HL-60/S4 (cell line): ENCODE measurements around the gene WDR27.
"Not testable (repeated sequence)": the region's sequence is repeated elsewhere in the genome, so short reads cannot be mapped to it uniquely, and the experiment has no call there.

Source experiments
- in situ Hi-C: fragments of 300-500 bp; cut with MboI; formaldehyde crosslinking; loops from 2 replicates; pipeline ENCODE4 v1.14.3; 2022; ENCODE audit warnings: low sequenced_read_pairs

The WDR27 gene

DNA sequence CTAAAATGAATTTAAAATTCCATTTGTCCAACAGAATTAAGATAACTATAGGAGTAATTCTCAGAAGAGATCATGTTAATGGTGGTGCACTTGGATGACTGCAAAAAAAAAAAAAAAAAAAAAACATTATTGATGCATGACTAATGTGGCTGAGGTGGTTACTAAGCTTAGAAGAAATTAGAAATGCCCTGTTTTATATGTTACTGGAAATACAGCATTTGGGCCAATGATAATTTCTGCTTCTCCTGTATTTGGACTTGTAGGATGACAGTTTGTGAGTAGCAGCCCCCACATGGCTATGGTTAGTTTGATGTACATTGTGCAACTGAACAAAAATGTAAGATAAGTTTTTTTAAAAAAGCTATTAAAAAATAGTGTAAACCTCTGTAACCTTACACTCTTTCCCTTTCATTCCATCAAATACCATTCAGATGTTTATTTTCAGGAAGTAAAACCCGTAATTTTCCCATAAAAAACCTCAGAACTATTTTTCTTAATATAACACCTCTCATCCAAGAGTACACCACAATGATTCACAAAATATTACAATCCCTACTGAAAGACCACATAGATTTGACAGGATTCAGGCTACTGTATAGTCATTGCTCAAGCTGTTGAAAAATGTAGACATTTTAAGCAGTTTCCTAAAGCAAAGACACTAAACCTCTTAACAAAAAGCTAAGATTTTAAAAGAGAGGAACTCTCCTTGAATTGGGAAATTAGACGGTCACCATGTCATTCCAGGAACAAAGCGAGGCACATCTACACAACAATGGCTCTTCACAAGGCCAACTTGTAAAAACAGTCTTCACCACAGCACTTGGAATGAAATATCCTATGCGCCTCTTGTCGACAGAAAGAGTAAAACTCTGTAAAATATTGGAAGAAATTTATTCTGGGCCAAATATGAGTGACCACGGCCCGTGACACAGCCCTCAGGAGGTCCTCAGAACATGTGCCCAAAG, 83.0 kb downstream of the WDR27 start:
- in situ Hi-C loops: no loop called here

GRCh38 chr6:169617562-169617961, 84.3 kb downstream of the WDR27 start:
- in situ Hi-C loops: no loop called here

DNA sequence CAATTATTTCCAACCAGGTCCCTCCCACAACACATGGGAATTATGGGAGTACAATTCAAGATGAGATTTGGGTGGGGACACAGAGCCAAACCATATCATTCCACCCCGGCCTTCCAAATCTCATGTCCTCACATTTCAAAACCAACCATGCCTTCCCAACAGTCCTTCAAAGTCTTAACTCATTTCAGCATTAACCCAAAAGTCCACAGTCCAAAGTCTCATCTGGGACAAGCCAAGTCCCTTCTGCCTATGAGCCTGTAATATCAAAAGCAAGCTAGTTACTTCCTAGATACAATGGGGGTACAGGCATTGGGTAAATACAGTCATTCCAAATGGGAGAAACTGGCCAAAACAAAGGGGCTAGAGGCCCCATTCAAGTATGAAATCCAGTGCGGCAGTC, 93.2 kb downstream of the WDR27 start:
- in situ Hi-C loops: not testable (repeated sequence)

DNA sequence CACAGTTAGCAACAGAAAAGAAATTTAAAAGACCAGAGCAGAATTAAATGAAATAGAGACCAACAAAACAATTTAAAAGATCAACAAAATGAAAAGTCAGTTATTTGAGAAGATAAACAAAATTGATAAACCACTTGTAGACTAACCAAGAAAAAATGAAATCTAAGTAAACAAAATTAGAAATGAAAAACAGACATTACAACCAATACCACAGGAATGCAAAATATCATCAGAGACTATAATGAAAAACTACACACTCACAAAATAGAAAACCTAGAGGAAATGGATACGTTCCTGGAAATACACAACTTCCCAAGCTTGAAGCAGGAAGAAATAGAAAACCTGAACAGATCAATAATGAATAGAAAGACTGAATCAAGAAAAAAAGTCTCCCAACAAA, 97.8 kb downstream of the WDR27 start:
- in situ Hi-C loops: no loop called here

DNA sequence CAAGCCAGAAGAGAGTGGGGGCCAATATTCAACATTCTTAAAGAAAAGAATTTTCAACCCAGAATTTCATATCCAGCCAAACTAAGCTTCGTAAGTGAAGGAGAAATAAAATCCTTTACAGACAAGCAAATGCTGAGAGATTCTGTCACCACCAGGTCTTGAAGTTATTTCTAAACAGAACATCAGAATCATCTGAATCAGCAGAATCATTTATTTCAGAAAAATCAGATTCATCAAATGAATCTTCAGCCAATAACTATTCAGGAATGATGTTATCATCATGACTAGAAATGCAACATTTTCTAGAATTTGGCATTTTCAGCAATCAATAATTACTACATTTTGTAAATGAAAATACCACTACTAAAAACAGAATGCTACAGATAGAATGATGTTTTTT, 100.7 kb downstream of the WDR27 start:
- in situ Hi-C loops: not testable (repeated sequence)

GRCh38 chr6:169592558-169592957, 109.3 kb downstream of the WDR27 start:
- in situ Hi-C loops: no loop called here

DNA sequence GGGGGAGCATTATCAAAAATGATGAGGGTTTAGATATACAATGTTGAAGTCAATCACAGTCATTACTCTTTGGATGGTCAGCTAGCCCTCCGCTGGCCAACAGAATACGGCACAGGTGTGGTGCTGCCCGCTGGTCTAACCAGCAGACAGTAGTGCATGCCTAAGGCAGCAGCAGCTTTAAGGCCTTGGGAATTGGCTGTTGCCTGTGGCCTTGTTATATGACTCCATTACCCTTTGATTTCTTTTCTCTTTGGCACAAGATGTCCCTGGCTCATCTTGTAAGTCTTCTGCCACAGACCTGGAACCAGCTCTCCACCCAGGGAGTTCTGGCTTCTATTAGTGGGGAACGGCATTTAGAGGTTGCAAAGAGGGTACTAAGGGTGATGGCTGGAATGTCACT, 110.2 kb downstream of the WDR27 start:
- in situ Hi-C loops: no loop called here

DNA sequence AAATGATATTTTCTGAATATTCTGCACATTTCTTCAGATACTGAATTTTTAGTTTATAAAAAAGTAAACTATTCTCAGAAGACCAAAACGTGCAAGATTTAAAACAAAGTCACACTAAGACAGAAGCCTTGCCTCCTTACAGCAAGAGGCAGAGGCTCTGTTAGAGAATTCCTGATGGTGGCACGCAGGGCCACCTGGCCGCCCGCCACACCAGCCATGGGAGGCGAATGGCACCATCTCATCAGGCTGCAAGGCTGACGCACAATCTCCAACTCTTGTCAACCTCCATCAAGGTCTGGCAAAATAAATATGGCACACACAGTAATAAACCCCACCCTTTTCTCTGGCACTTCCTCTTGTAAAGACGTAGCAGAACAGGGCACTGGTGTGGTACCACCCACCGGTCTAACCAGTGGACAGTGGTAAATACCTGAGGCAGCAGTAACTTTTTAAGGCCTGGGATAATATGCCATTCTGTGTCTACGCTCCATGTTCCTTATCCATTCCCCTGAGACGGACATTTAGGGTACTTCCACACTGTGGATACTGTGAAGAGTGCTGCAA, 111.4 kb downstream of the WDR27 start:
- in situ Hi-C loops: no loop called here

DNA sequence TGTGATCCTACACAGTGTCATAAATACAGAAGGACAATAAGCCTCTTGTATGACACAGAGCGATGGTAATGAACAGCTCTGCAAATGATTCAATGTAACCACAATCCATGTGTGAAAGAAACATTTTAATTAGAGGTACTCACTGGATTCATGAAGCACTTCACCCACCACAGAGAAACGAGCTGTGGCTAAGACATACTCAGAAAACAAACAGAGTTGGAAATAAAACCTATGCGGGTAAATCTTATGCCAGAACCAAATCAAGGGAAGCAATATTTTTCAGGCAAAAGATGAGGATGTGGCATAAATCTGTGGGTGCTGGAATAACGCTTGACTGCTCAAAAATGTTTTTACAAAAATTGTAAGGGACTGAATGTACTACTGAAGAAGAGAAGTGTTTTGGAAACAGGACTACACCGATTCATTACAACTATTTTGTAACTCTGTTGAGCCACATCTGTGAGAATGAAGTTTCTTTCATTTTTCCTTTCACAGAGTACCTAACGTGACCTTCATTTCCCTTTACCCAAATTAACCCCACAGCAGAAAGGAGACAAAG, 112.1 kb downstream of the WDR27 start:
- in situ Hi-C loops: no loop called here

- in situ Hi-C loops: no loop called here
These were observed 112.5 kb downstream of the WDR27 start for GRCh38 chr6:169589293-169589692.

DNA sequence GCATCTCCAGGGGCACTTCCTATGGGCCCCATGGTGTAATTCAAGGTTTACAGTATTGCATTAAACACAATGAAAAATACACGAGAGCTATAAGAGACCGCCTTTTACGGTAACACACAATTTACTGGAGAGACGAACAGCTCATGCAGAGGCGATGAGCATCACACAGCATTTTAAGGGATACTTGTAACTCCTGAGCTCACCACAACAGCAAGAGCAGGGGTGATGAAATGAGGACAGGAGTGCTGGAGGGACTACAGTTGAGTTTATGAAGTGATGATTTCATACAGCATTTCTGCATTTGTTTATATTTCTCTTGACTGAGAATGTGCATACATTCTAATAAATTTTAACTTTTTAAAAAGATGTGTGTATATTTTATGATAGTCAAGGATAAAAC, 113.9 kb downstream of the WDR27 start:
- in situ Hi-C loops: no loop called here

DNA sequence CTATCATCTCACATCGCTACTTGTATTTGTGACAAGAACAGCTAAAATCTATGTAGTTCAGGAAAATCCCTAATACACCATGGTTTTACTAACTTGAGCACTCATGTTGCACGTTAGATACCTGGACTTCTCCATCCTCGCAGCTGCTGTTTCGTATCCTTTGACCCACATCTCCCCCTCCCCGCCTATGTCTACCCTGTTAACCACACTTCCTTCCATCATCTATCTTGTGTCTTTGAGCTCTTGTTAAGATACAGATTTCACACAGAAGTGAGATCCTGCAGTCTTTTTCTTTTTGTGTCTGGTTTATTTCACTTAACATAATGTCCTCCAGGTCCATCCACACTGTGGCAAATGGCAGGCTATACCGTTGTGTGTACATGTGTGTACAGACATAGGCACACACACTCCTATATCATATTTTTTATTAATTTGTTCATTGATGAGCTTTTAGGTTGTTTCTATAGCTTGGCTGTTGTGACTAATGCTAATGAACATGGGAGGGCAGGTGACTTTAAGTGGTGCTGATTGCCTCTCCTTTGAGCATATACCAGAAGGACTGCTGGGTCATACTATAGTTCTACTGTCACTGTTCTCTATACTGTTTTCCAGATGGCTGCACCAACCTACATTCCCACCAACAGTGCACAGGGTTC, 117.8 kb downstream of the WDR27 start:
- in situ Hi-C loops: no loop called here

GRCh38 chr6:169579407-169580111, 122.3 kb downstream of the WDR27 start:
- in situ Hi-C loops: no loop called here

DNA sequence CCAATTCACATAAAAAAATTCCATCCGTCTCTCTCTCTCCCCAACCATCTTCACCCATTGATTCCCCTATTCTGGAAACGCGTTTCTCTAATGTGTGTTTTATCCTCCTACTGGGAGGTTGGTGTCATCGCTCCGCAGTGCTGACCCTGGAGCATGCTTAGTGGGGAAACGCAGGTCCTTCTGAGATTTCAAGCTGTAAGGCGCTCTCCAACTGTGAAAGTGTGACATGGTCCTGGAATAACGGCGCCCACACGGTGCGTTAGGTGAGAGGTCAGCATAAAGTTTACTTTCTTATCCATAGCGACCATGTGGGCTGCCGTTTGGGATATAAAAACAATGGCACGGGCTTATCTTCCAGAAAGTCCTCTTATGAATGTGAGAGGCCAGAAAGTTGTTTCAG, 123.9 kb downstream of the WDR27 start:
- in situ Hi-C loops: no loop called here

DNA sequence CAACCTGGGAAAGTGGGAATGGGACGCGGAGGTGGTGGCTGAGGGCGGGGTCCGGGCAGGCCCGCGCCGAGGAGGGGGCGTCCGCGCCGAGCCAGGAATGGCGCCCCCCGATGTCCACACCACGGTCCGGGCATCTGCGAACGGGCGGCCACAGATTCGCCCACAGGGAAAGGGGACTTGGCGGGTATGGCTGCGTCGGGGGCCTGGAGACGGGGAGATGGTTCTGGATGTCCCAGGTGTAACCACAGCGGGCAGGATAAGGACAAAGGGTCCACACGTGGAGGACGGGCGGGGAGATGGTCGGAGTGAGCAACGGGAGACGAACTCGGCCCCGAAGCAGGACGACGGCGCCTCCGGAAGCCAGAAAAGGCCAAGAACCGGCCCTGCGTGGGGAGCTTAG, 124.6 kb downstream of the WDR27 start:
- in situ Hi-C loops: no loop called here

DNA sequence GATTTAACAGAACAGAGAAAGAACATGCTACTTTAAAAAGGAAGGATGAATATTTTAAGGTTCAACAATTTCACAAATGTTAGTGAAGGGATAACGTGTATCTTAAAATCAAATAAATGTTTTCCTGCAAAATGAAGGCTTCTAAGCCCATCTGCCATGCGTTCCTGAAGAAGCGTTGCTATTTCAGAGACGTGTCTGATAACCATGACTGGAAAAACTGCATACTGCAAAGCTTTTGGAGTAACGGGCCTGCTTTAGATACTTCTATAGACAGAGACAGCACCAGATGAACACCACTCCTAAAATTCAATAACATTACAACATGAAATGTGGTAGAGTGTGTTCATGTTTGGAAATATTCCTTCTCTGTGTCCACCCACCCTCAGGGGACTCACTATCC, 126.0 kb downstream of the WDR27 start:
- in situ Hi-C loops: no loop called here

DNA sequence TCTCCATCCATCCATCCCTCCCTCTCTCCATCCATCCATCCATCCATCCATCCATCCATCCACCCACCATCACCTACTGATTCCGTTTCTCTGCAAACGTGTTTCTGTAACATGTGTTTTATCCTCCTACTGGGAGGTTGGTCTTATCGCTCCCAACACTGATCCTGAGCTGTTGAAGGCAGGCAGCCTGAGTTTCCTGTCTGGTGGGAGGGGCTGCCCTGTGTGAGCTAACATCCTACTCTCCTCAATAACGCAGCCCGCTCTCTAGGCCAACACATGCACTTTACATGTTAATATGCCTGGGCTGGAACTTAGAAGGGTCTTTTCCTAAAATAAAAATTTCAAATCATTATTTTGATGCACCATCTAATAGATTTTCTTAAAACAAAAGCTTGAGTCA, 126.5 kb downstream of the WDR27 start:
- in situ Hi-C loops: no loop called here

DNA sequence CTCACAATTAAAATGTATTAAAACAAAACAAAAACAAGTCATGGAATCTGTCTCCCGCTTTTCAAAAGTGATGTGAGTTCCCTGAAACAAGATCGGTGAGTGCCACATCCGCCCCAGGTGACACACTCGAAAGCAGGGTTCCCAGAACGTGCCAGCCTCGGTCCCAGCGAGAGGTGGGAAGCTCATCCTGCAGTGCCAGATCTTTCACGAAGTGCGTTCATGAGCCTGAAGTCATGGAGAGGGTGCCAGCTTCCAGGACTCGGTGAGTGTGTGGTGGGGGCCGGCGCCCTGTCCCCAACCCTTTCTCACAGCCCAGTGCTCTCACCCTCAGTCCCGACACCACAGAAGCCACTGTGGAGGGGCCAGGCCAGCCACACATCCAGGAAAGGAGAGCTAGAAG, 127.4 kb downstream of the WDR27 start:
- in situ Hi-C loops: no loop called here

DNA sequence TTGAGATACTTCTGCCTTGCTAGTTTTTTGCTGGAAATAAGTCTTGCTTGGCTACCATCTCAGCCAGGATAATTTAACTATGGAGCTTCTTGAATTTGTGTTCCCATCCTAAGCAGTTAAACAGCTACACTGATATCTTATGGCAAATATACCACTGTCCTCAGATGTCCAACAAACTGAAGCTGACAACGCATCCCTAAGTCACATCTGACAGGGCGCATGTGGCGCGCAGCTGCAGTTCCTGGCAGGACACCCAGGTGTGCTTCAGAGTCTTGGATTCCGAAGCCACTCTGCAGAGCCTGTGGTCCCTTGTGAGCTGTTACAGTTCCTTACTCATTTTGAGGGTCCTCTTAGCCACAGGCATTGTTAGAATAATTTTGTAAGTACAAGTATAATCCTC, 127.9 kb downstream of the WDR27 start:
- in situ Hi-C loops: no loop called here

DNA sequence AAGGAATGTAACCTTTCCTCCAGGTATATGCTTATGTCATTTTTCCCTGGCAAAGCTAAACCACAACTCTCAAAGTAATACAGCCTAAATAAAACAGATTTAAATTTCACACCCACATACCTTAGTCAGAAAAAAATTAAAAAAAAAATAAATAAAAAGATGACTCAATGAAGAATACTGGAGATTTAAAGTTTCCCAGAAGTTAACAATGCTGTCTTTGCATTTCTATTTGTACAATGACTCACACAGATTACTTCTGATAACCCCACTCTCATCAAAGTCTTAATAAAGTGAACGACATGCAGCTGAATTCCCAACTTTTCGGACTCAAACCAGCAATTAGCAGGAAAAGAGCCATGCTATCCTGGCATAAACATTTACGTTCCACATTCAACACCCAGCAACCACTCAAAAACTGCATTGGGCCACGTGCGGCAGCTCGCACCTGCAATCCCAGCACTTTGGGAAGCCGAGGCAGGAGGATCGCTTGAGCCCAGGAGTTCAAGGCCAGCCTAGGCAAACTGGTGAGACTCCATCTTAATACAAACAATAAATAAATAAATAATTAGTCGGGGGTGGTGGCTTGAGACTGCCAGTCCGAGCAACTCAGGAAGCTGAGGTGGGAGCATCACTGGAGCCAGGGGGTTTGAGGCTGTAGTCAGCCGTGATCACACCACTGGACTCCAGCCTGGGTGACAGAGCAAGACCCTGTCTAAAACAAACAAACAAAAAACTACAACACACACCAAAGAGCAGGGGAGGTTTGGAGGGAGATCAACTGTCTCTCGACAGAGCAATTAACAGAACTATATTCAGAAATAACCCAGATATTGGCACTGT, 130.5 kb downstream of the WDR27 start:
- in situ Hi-C loops: no loop called here
